Measurements from ENCODE around the gene RIPOR3.

The RIPOR3 gene

GRCh38 chr20:50721881-50722281, 30.5 kb upstream of the RIPOR3 start:
- no peak for FAIRE-seq
- no peak for DNase-seq (ENCODE audit: insufficient read length, low spot score)
- TF ChIP-seq CTCF (IDR thresholded peaks at IDR 0.05; ENCODE audit: insufficient read depth, missing control alignments), result no peak

GRCh38 chr20:50720582-50720981, 29.2 kb upstream of the RIPOR3 start:
- no peak for DNase-seq (ENCODE audit: insufficient read length, low spot score)
- FAIRE-seq, result no peak
- TF ChIP-seq CTCF (IDR thresholded peaks at IDR 0.05; ENCODE audit: insufficient read depth, missing control alignments), result no peak

GRCh38 chr20:50720026-50720425, 28.7 kb upstream of the RIPOR3 start:
- no peak for DNase-seq (ENCODE audit: insufficient read length, low spot score)
- no peak for FAIRE-seq
- no peak for TF ChIP-seq CTCF (IDR thresholded peaks at IDR 0.05; ENCODE audit: insufficient read depth, missing control alignments)

GRCh38 chr20:50719328-50719727, 28.0 kb upstream of the RIPOR3 start:
- DNase-seq (ENCODE audit: insufficient read length, low spot score), result no peak
- TF ChIP-seq CTCF (IDR thresholded peaks at IDR 0.05; ENCODE audit: insufficient read depth, missing control alignments), result no peak
- no peak for FAIRE-seq

- no peak for TF ChIP-seq CTCF (IDR thresholded peaks at IDR 0.05; ENCODE audit: insufficient read depth, missing control alignments)
- no peak for FAIRE-seq
- DNase-seq (ENCODE audit: insufficient read length, low spot score), result no peak
Measured at GRCh38 chr20:50717974-50718761, 26.8 kb upstream of the RIPOR3 start.

GRCh38 chr20:50717312-50717711, 26.0 kb upstream of the RIPOR3 start:
- no peak for TF ChIP-seq CTCF (IDR thresholded peaks at IDR 0.05; ENCODE audit: insufficient read depth, missing control alignments)
- DNase-seq (ENCODE audit: insufficient read length, low spot score) (no peak), FAIRE-seq (no peak)

- no peak for TF ChIP-seq CTCF (IDR thresholded peaks at IDR 0.05; ENCODE audit: insufficient read depth, missing control alignments)
- no peak for FAIRE-seq
- no peak for DNase-seq (ENCODE audit: insufficient read length, low spot score)
Measured at GRCh38 chr20:50716518-50716917, 25.2 kb upstream of the RIPOR3 start.
